HL-60 (cell line): ENCODE data around the gene CAMTA1.

Source experiments
- CTCF ChIP-seq: IDR thresholded peaks from one replicate; pipeline ENCODE4 v1.5.1; 2011; ENCODE audit warnings: low read length, control low read depth, inconsistent platforms; ENCODE audit not compliant: insufficient read depth
- POLR2AphosphoS5 ChIP-seq: IDR thresholded peaks from 2 replicates; pipeline ENCODE4 v1.6.1; 2012; ENCODE audit warnings: low read depth
- REST ChIP-seq: IDR thresholded peaks from 2 replicates; pipeline ENCODE4 v1.6.1; 2012; ENCODE audit warnings: low read depth; ENCODE audit not compliant: insufficient replicate concordance
- SPI1 ChIP-seq: IDR thresholded peaks from 2 replicates; pipeline ENCODE4 v1.6.1; 2012; ENCODE audit warnings: low read depth, mild to moderate bottlenecking, borderline replicate concordance

- TF ChIP-seq REST (no peak), SPI1 (no peak), CTCF (no peak), POLR2AphosphoS5 (no peak)
These were observed 46.1 kb upstream of the CAMTA1 start for GRCh38 chr1:6738987-6739676.
